HG03066 (cell line): ENCODE measurements around the gene ADCY5.

Experiments used
- ATAC-seq: cut with Tn5 transposase; IDR thresholded peaks from one replicate; pipeline ENCODE4 v1.9.1; 2021; ENCODE audit warnings: low read depth; ENCODE audit not compliant: unreplicated experiment

ADCY5 gene

DNA sequence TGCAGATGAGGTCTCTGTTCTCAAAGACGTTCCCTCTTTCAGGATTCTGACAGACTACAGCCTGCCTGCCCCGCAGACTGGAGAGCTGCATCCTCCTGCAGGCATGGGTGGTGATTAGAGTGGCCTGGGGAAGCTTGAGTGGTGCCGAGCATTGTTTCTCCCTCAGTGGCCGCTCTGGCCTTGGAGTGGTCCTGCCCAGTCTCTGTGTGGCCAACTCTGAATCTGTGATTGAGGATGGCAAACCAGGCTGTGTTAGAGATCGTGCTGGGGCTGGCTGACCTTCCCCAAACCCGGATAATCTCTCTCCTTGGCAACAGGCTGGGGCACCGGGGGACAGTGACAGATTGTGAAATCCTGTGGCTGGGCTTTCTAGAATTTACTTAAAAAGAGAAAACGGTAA, 11.0 kb upstream of the ADCY5 start:
- ATAC-seq, result no peak

- no peak for ATAC-seq
These were observed 9.4 kb upstream of the ADCY5 start for GRCh38 chr3:123458255-123458654.

- no peak for ATAC-seq
These were observed 9.0 kb upstream of the ADCY5 start for GRCh38 chr3:123457841-123458240.

GRCh38 chr3:123453675-123454074, 4.8 kb upstream of the ADCY5 start:
- ATAC-seq, result no peak

GRCh38 chr3:123451186-123451585, 2.3 kb upstream of the ADCY5 start:
- ATAC-seq, result no peak

- no peak for ATAC-seq
These were observed 1.2 kb upstream of the ADCY5 start for GRCh38 chr3:123449997-123450604.

DNA sequence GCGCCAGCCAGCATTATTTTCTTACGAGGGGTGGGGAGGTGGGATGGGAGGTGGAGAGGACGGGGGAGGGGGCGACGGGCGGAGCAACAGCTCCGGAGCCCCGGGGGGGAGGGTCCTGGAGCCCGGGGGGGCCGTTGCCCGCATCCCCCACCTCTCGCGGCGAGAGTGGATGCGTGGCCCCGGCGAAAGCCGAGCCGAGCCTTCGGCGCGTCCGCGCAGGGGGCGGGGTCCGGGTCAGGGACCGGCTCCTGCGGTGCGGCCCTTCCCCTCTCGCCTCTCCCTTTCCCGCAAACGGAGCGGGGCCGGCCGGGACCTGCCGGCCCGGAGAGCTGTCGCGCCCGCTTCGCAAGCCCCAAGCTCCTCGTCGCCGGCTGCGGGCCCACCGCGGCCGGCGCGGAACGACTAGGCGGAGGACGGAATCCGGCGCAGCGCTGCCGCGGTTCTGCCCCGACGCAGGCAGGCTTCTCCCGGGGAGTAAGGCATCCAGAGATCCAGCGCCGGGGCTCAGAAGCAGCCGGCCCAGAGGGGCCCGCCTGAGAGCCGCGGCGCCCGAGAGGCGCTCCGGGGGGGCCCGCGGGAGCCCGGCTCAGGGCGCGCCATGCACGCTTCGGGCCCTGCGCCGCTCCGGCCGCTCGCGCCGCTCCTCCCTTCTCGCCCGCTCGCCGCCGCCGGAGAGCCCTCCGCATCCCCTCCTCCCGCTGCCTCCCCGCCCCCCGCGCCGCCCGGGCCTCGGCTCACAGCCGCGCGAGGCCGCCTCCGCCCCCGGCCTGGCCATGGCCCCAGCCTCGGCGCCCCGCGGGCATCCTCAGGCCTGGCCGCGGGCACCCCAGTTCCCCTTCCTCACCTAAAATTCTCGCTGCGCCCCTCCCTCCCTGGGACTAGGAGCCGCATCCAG, 459 bp upstream of the ADCY5 start:
- ATAC-seq, result no peak

- ATAC-seq, result no peak
These were observed 957 bp downstream of the ADCY5 start for GRCh38 chr3:123447749-123448517.

GRCh38 chr3:123447416-123447748, 1.5 kb downstream of the ADCY5 start:
- no peak for ATAC-seq

- no peak for ATAC-seq
These were observed 2.2 kb downstream of the ADCY5 start for GRCh38 chr3:123446610-123447109.

DNA sequence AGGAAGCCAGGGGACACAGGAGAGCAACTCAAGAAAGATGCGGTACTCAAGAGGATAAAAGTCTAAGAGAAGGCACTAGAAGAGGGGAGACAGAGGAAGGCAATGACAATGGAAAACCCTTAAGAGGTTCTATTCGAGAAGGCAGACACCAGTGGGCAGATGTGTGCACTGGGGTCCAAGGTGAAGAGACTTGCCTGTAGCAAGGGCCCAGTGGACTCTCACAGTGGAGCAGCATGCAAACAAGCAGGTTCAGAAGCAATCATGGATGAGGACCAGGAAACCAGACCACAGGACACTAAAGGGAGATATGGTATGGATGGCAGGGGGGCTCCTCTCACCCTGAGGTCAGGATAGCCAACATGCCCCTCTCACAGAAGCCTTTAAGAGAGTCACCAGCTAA, 2.7 kb downstream of the ADCY5 start:
- ATAC-seq, result no peak

DNA sequence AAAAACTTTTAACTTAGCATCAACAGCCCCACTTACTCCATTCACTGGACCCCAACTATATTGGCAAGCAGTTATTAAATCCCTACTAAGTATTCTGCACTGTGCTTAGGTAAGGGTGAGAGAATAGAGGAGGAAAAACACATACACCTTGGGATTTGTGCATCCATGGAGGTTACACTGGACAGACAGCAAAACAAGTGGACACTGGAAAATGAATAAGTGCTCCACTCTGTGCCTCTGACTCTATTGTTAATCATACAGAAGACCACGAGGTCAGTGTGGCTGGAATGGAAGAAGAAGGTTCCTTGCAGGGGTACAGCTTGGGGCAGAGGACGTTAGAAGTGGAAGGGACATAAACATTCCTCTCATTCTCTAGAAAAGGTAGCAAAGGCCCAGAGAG, 3.2 kb downstream of the ADCY5 start:
- ATAC-seq, result no peak

GRCh38 chr3:123444744-123445143, 4.1 kb downstream of the ADCY5 start:
- no peak for ATAC-seq

GRCh38 chr3:123444023-123444422, 4.9 kb downstream of the ADCY5 start:
- no peak for ATAC-seq

- ATAC-seq, result no peak
These were observed 6.0 kb downstream of the ADCY5 start for GRCh38 chr3:123442908-123443307.

GRCh38 chr3:123442125-123442524, 6.8 kb downstream of the ADCY5 start:
- no peak for ATAC-seq

DNA sequence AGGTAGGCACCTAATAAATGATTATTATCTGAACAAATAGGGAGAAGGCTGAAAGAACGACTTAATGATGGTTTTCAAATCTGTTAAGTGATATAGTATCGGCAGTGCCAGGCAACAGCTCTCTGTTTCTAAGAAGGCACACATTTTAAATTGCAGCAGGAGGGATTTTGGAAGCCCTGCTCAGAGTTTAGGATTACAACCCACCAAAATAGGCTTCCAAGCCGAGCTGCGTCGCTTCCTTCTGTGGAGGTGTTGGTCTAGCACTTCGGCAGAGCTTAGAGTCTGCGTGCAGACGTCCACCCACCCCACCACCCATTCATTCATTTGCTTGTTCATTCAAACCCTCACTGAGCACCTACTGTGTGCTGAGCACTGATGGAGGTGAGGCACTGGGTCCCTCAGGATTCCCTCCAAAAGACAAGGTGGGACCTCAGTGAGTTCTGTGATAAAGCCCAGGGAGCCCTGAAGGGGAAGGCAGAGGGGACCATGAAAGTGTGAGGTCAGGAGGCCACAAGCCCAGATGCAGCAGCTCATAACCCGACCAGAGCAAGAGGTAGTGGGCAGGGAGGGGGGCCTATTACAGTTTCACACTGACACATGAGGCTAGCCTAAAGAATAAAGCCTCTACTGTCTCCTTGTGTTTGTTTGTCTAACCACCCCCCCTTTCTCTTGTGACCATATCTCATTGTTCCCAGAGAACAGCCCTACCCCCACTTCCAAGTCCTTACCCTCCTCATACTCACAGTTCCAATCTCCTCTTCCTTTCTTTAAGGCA, 8.9 kb downstream of the ADCY5 start:
- no peak for ATAC-seq

- ATAC-seq, result no peak
These were observed 15.9 kb downstream of the ADCY5 start for GRCh38 chr3:123432832-123433523.

GRCh38 chr3:123431658-123432324, 17.1 kb downstream of the ADCY5 start:
- ATAC-seq, result no peak
